Adrenal gland (tissue), 12 donors: ENCODE measurements around the gene SLC10A1. TPM values are rescaled to one million over a fixed set of nuclear protein-coding genes. Genes with fewer than 3 reads are reported as not detected.

Source experiments
- DNase-seq, 7 donors: peaks; one replicate each; pipeline ENCODE4 v3.0.0-alpha.2; 2019 to 2020
- H3K27ac ChIP-seq, 5 donors: fragments of 200-600 bp; sonication (generic) in 4 of 5; 1 replicate in 3 of 5; 2 replicates in 2 of 5; pipeline versions ENCODE4 v1.5.1 to v1.8.0; 2016 to 2020; ENCODE audit warnings: mild to moderate bottlenecking in 1 of 5
- H3K27me3 ChIP-seq: fragments of 200-600 bp; 2 replicates; pipeline ENCODE4 v1.8.0; 2021
- H3K36me3 ChIP-seq, 2 donors: fragments of 200-600 bp; replicated peaks in 1 of 2; 1 replicate in 1 of 2; 2 replicates in 1 of 2; pipeline versions ENCODE4 v1.5.1 to v1.8.0; 2018 to 2022
- H3K4me1 ChIP-seq, 2 donors: fragments of 200-600 bp; replicated peaks in 1 of 2; 1 replicate in 1 of 2; 2 replicates in 1 of 2; pipeline versions ENCODE4 v1.5.1 to v1.8.0; 2018 to 2021
- H3K4me3 ChIP-seq, 4 donors: fragments of 200-600 bp; sonication (generic) in 3 of 4; one replicate each; pipeline ENCODE4 v1.5.1; 2016 to 2018
- H3K9me3 ChIP-seq, 3 donors: fragments of 200-600 bp; sonication (generic) in 1 of 3; replicated peaks in 1 of 3; 1 replicate in 2 of 3; 2 replicates in 1 of 3; pipeline versions ENCODE4 v1.5.1 to v1.8.0; 2016 to 2021
- POLR2A ChIP-seq, 2 donors: fragments of 450-650 bp; IDR thresholded peaks; one replicate each; pipeline ENCODE4 v1.6.1; 2017; ENCODE audit warnings: antibody characterized with exemption in 2 of 2, mild to moderate bottlenecking in 2 of 2, moderate library complexity in 1 of 2
- WGBS, 4 donors: extraction: QIAGEN DNeasy Blood & Tissue Kit in 2 of 4; methylation state at CpG; one replicate each; pipeline versions ENCODE4 v1.1.5 to v1.1.7; 2013 to 2017; 5-methylcytosine and 5-hydroxymethylcytosine counted together
- intact Hi-C, 2 donors: fragments of 100-400 bp; cut with DNase I; formaldehyde crosslinking; loops; one replicate each; pipeline versions ENCODE4 v1.14.1 to v1.15.0; 2022 to 2023
- polyA plus RNA-seq, 3 donors: library from polyadenylated mRNA; stranded (reverse); fragments of 200-250 nt in 2 of 3; fragments of 350-450 nt in 1 of 3; fragmentation: Illumina TruSeq in 1 of 3; extraction: RNeasy Lipid Tissue Mini Kit (QIAGEN cat#74804) in 1 of 3; gene quantifications; one replicate each; pipeline ENCODE4 v1.2.3, GENCODE V29; 2013 to 2014
- total RNA-seq, 9 donors: library from RNA; depleted of rRNA in 4 of 9; stranded (reverse); fragments of >200 nt in 4 of 9; fragments of 120-200 nt in 1 of 9; fragmentation: NEBNext Ultra II Directional in 1 of 9; extraction: Animal tissue kit (Norgen Biotek cat#: 25700) in 1 of 9; gene quantifications; one replicate each; pipeline versions ENCODE4 v1.1.0 to v1.2.4, GENCODE V29; 2013 to 2023
- TF ChIP-seq, protein P1 (sequence below), 6 experiments: fragments of 450-650 bp in 4 of 6; fragments of 200-600 bp in 2 of 6; sonication (generic) in 1 of 6; IDR thresholded peaks; 1 replicate in 5 of 6; 2 replicates in 1 of 6; pipeline versions ENCODE4 v1.5.1 to v1.8.0; 2016 to 2021; ENCODE audit warnings: antibody characterized with exemption in 6 of 6, mild to moderate bottlenecking in 2 of 6, moderate library complexity in 1 of 6
- donor health status: healthy with polysubstance abuse.
- donor health status: Bipolar disorder and iron deficiency.
- donor health status: DM: yes; HTN: yes; CAD: no.
- donor health status: DM: no; HTN: no; CAD: no.
- donor health status: DM: no; HTN: no; CAD: no.
- donor health status: DM: yes; HTN: yes; CAD: no.

SLC10A1 gene
- total and polyA plus RNA-seq, 12 donors = not detected

DNA sequence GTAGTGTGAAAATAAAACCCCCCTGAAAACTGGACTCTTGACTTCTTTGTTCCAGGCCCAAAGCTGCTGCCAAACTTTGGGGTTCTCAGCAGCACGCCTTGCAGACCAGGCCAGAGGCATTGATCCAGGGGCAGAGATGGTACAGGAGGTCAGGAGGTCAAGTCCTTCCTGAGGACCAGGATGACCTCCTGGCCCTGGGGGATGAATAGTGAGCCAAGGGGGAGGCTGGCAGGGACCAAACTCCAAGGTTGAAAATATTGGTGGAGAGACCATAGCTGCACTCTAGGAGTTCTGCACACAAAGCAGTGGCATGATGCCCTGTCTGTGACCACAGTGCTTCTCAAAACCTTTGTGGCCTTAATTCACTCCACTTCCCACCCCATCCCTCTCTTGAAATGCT, 12.1 kb downstream of the SLC10A1 start:
- Histone ChIP-seq H3K4me3 (no peak overlapping the region), H3K27ac (no peak overlapping the region), H3K36me3 (no peaks in the 10 kb centered on the region), H3K9me3 (no peaks in the 10 kb centered on the region), H3K27me3 (no peaks in the 10 kb centered on the region), H3K4me1 (no peaks in the 10 kb centered on the region)
- peak in 1 of 7 donors; percentile 28 for DNase-seq
- intact Hi-C loops = no loop called here
- TF ChIP-seq, protein P1, sequence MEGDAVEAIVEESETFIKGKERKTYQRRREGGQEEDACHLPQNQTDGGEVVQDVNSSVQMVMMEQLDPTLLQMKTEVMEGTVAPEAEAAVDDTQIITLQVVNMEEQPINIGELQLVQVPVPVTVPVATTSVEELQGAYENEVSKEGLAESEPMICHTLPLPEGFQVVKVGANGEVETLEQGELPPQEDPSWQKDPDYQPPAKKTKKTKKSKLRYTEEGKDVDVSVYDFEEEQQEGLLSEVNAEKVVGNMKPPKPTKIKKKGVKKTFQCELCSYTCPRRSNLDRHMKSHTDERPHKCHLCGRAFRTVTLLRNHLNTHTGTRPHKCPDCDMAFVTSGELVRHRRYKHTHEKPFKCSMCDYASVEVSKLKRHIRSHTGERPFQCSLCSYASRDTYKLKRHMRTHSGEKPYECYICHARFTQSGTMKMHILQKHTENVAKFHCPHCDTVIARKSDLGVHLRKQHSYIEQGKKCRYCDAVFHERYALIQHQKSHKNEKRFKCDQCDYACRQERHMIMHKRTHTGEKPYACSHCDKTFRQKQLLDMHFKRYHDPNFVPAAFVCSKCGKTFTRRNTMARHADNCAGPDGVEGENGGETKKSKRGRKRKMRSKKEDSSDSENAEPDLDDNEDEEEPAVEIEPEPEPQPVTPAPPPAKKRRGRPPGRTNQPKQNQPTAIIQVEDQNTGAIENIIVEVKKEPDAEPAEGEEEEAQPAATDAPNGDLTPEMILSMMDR (IDR thresholded peaks at IDR 0.05) = no peak
- no peak for TF ChIP-seq POLR2A (IDR thresholded peaks at IDR 0.05)
- WGBS, 4 donors = 95 to 100% (median 100%) methylated on average over 1 of the region's 1 CpG

DNA sequence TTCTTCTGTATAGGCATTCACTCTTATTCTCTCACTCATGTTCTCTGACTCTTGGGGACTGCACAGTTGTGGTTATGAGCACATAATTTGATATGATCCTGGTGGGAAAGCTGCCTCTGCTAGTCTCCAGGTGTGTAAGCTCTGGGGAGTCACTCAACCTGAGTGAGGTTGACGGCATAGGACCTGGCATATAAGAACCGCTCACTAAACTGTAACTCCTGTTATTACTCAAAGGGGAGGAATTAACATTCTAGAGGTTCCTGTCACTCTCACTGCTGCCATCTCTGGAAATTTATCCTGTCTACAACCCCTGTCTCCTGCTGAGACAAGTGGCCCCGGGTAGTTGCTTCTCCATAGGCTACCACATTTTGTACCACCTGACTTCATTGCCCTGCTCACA, 16.1 kb downstream of the SLC10A1 start:
- intact Hi-C loops = no loop called here
- DNase-seq = no peak
- Histone ChIP-seq H3K27me3 (no peaks in the 10 kb centered on the region), H3K27ac (no peak overlapping the region), H3K4me1 (peaks cover 0 to 6% of the 10 kb centered on the region in 2 donors), H3K9me3 (no peaks in the 10 kb centered on the region), H3K36me3 (peaks cover 0 to 37% of the 10 kb centered on the region in 2 donors), H3K4me3 (no peak overlapping the region)
- 86 to 97% (median 96%) methylated on average over 3 of the region's 3 CpGs for WGBS, 4 donors
- TF ChIP-seq POLR2A (IDR thresholded peaks at IDR 0.05) = no peak
- TF ChIP-seq, protein P1 (IDR thresholded peaks at IDR 0.05) = no peak

DNA sequence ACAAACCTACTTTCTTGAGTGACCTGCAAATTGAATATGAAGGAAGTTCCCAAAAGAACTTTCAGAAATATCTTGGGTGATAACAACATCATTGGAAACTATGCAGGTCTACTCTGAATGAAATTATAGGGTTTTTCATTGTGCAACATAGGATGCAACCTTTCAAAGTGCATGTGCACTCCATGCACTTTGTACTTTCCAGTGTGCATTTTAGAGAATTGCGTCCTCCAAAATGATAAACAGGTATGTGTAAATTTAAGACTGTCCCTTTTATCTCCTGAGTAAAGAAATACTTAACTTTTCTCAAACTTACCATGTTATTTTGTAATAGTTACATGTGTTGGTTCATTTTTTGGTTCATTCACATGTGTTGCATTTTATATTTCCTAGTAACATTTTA, 16.9 kb downstream of the SLC10A1 start:
- 96 to 100% (median 97%) methylated on average over 1 of the region's 1 CpG for WGBS, 4 donors
- Histone ChIP-seq H3K4me3 (no peak overlapping the region), H3K27me3 (no peaks in the 10 kb centered on the region), H3K4me1 (peaks cover 0 to 13% of the 10 kb centered on the region in 2 donors), H3K36me3 (peaks cover 0 to 44% of the 10 kb centered on the region in 2 donors), H3K27ac (no peak overlapping the region), H3K9me3 (no peaks in the 10 kb centered on the region)
- no peak for TF ChIP-seq POLR2A (IDR thresholded peaks at IDR 0.05)
- TF ChIP-seq, protein P1 (IDR thresholded peaks at IDR 0.05) = no peak
- intact Hi-C loops = no loop called here
- DNase-seq = no peak

DNA sequence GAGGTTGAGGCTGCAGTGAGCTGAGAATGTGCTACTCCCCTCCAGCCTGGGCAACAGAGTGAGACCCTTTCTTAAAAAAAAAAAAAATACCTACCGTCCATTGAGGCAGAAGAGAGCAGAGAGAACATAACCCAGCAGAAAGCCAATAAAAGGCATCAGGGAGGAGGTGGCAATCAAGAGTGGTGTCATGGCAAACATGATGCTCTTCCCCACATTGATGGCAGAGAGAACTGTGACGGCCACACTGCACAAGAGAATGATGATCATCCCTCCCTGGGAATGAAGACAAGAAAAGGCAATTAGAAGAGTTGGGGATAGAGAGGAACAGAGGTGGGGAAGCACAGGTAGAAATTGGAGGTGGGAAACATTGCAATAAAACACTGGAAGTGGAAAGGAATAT, 18.0 kb downstream of the SLC10A1 start:
- intact Hi-C loops = no loop called here
- Histone ChIP-seq H3K27ac (no peak overlapping the region), H3K4me1 (peaks cover 0 to 14% of the 10 kb centered on the region in 2 donors), H3K36me3 (peaks cover 0 to 53% of the 10 kb centered on the region in 2 donors), H3K9me3 (no peaks in the 10 kb centered on the region), H3K27me3 (no peaks in the 10 kb centered on the region), H3K4me3 (no peak overlapping the region)
- peak in 1 of 7 donors; percentile 41 for DNase-seq
- WGBS, 4 donors = 87 to 92% (median 91%) methylated on average over 2 of the region's 2 CpGs
- TF ChIP-seq POLR2A (IDR thresholded peaks at IDR 0.05) = no peak
- TF ChIP-seq, protein P1 (IDR thresholded peaks at IDR 0.05) = no peak
